Measurements from ENCODE around the gene ZNF337.
"Not testable (repeated sequence)": the region's sequence is repeated elsewhere in the genome, so short reads cannot be mapped to it uniquely, and the experiment has no call there.

ZNF337 gene

DNA sequence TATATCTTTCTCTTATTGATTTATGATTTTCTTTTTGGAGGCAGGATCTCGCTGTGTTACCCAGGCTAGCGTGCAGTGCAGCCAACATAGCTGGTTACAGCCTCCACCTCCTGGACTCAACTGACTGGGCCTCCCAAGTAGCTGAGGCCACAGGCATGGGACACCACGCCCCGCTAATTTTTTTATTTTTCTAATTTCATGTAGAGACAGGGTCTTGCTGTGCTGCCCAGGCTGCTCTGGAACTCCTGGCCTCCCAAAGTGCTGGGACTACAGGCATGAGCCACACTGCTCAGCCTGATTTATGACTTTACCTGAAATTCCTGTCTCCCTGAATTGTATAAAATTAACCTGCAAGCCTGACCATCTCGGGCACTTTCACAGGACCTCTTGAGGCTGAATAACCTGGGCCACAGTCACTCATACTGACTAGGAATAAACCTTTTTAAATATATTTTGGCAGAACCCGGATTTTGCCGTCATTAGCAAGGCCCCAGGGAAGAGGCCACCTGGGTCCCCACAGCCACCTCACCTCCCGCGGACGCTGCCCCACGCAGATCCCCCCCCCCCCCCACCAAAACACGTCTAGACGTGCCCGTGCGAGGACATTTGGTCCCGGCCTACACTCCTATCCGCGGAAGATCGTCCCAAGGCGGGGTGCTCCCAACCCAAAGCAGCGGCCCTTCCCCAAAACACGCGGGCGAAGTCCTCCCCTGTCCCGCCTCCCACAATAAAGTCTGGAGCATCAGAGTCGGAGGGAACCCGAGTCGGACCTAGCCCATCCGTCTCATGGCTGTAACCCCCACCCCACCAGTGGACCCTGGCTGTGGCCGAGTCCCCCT lies 902 bp downstream of the ZNF337 start:
- DNase-seq (ENCODE audit: low read depth in 1 of 2, low spot score in 1 of 2): no peak

DNA sequence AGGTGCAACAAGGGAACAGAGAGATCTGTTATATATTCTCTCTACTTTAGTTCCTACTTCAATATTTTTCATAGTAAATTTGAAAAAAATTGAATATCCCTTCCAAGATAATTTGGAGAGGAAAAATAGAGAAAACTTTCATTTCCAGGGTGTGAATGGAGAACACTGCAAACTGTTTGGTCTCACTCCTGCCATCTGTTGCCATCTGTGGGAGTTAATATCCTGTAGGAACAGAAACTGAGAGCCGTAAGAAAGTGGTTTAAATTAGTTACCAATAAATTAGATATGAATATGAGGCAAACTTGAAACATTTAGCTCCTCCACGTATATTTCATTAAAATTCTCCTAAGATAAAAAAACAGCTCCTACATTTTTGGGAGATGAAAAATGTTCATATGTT lies 4.2 kb downstream of the ZNF337 start:
- no peak for DNase-seq (ENCODE audit: low read depth in 1 of 2, low spot score in 1 of 2)

DNA sequence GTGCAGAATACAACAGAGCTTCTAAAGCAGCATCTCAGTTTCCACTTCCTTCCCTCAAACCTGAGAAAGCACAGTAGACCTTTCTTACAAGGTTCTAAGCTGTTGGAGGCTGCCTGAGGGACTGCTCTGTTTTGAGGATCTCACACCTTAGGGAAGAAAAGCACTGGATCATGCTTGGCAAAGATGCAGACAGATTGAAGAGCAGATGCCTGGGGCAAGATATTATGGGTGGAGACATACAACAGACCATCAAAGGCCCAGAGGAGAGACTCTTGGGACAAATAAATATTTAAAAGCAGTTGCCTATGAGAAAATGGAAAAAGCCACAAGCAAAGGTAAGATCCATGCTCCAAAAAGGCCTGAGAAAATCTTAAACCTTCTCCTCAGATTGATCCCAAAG lies 6.2 kb downstream of the ZNF337 start:
- DNase-seq (ENCODE audit: low read depth in 1 of 2, low spot score in 1 of 2): no peak

DNA sequence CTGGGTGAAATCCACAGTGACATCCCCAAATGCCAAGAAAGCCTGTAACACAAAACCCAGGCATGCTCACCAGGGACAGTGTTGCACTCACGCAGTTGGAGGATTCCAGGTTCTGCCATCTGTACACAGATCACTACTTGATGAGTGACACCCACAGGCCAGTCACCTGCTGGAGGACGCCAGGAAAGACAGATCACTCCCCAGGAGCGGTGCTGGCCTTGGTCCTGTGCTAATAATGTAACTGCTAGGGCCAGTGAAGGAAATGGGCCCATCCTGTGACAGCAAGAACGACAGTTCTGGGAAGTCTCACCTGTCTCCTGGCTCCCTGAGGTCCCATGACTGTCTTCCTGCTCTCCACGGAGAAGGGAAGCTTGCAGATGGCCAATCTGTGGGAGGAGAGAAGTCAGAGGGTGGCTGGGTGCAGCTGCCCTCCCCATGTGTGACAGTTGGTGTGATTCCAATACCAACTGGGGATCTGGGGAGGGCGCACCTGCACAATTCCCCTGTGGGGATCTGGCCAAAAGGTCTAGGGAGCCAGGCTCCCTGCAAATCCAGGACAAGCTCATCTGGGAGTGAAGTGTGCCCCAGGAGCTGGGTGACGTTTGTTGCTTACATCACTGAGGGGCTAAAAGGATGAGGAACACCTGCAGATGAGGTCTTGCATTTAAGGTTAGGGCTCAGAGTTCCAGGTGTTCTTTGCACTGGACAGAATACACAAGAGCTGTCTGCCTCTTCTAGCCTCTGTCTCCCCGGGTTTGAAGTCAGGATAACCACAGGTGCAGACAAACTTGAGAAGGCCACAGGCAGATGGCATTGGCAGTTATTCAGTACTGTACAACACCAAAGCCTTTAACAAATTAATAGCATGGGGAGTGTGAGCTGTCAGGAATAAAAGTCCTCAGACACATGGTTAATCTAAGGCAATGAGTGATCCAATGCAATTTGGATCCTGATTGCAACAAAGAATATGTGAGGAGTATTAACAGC lies 10.3 kb downstream of the ZNF337 start:
- no peak for DNase-seq (ENCODE audit: low read depth in 1 of 2, low spot score in 1 of 2)

DNA sequence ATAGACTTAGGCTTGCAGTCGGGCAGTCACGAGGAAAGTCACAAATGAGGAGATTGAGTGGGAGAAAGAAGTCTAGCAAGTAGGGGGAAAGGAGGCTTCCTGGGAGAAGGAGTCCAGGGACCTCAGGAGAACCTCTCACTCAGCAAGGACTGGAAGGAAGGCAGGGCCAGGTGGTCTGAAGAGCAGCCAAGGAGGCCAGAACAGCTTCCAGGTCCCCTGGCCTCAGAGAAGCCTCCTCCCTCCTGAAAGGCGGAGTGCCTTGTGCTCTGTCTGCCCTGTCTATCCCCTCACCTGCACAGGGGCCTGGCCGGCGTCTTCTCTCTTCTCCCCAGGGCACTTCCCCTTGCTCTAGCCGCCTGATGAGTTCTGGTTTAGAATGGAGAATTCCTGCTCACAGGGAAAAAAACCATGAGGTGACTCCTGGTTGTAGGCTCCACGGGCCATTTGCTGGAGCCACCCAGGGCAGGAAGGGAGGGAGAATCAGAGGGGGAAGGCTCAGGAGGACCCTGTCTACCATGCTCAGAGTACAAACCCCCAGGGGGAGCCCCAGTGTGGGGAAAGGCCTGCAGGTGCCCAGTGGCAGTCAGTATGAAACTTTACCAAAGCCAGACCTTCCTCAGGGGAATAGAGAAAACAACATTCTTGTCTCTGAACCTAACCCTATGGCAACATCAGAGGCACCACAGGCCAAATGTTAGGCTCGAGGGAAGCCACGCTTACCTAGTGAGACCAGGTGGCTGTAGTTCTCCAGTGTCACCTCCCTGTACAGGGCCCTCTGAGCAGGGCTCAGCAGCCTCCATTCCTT lies 11.2 kb downstream of the ZNF337 start:
- DNase-seq (ENCODE audit: low read depth in 1 of 2, low spot score in 1 of 2): no peak

DNA sequence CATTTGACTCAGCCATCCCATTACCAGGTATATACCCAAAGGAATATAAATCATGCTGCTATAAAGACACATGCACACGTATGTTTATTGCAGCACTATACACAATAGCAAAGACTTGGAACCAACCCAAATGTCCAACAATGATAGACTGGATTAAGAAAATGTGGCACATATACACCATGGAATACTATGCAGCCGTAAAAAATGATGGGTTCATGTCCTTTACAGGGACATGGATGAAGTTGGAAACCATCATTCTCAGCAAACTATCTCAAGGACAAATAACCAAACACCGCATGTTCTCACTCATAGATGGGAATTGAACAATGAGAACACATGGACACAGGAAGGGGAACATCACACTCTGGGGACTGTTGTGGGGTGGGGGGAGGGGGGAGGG lies 12.8 kb downstream of the ZNF337 start:
- DNase-seq (ENCODE audit: low read depth in 1 of 2, low spot score in 1 of 2): not testable (repeated sequence)

DNA sequence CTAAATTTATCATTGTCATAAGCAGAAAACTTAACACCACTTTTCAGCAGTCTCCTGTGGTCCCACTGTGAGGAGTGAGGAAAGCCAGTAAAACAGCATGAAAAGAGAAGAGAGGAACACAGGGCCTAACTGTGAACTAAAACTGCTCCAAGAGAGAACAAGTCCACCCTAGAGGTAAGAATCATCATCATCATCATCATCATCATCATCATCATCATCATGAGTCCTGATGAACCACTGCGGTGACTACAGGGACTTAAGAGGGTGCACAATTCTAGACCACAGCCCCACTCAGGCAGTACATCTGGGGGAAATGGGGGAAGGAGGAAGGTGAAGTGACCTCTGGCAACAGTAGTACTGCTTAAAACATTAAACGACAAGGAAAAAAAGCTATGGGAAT lies 13.6 kb downstream of the ZNF337 start:
- no peak for DNase-seq (ENCODE audit: low read depth in 1 of 2, low spot score in 1 of 2)

DNA sequence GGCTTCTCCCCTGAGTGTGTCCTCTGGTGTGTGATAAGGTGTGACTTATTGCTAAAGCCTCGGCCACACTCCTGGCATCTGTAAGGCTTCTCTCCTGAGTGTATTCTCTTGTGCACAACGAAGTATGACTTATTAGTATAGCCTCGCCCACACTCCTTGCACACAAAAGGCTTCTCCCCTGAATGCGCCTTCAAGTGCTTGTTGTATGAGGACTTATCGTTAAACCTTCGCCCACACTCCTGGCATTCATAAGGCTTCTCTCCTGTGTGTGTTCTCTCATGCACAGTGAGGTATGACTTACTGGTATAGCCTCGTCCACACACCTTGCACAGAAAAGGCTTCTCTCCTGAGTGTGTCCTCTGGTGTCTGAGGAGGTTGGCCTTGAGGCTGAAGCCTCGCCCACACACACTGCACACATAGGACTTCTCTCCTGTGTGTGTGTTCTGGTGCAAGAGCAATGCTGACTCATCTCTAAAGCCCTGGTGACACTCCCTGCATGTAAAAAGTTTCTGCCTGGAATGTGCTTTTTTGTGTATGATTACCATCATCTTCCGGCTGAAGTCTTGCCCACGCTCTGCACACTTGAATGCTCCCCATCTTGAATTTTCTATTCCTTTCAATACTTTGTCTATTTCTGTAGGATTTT lies 20.4 kb downstream of the ZNF337 start:
- DNase-seq (ENCODE audit: low read depth in 1 of 2, low spot score in 1 of 2): no peak

DNA sequence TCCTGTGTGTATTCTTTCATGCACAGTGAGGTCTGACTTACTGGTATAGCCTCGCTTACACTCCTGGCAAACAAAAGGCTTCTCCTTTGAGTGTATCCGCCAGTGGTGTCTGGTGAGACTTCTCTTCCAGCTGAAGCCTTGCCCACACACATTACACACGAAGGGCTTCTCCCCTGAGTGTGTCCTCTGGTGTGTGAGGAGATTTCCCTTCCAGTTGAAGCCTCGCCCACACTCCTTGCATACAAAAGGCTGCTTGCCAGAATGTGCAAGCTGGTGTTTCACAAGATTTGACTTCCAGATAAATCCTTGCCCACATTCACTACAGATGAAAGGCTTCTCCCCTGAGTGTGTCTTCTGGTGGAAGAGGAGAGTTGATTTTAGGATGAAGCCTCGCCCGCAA lies 21.5 kb downstream of the ZNF337 start:
- DNase-seq (ENCODE audit: low read depth in 1 of 2, low spot score in 1 of 2): no peak

DNA sequence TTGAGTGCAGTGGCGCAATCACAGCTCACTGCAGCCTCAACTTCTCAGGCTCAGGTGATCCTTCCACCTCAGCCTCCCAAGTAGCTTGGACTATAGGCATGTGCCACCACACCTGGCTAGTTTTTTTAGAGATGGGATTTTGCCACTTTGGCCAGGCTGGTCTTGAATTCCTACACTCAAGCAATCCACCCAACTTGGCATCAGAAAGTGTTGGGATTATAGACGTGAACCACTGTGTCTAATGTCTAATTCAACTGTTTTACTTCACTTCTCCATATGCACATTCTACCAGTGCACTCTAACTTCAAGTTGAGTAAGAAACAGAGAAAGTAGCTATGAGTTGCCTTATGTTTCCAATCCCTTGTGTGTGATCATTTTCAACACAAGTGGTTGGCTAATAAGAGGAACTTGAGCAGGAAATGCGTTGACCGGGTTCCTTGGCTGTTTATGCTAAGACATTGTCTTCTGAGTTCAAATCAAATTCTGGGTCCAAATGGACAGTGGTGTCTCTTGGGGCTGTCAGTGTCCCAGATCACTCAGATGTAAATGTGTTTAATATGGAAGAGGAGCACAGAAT lies 23.9 kb downstream of the ZNF337 start:
- DNase-seq (ENCODE audit: low read depth in 1 of 2, low spot score in 1 of 2): no peak

DNA sequence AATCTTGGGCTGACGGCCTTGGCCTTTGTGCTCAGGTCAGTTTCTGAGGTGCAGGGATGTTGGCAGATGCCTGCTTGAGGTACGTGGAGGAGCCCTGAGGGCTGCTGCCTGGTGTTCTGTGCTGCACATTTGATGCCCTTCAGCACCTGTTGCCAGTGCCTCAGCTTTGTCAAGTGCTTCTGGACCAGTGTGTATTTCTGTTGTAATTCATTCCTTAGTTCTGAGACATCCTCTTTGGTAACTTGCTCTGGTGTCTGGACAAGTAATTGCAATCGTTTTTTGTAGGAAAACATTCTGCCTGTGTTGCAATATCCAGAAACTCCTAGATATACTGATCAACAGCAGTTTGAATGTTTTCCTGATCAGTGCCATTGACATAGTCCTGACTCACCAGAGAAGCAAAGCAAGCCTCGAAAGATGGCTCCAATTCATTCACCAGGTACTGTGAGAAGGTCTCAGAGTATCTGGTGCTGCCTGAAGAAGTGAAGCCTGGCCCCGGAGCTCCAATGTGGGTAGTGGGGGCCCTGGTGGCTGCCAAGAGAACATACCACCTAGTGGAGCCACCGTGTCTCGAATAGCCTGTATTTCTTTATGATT lies 26.7 kb downstream of the ZNF337 start:
- DNase-seq (ENCODE audit: low read depth in 1 of 2, low spot score in 1 of 2): no peak

DNA sequence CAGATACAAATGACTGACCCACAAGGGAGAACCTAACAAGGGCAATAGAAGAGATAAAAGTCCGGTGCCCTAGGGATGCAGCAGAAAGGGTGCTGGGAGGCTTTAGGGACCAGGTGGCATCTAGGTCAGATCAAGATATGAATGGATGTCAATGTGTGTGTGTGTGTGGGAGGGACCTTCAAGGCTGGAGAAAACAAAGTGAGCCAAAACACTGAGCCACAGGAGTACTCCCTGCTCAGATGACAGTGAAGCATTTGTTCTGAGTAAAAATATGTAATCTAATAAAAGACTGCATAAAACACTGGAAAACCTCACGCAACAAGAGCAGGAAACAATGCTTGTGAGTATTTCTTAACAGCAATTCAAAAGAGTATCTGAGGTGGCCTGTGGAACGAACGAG lies 28.2 kb downstream of the ZNF337 start:
- no peak for DNase-seq (ENCODE audit: low read depth in 1 of 2, low spot score in 1 of 2)

DNA sequence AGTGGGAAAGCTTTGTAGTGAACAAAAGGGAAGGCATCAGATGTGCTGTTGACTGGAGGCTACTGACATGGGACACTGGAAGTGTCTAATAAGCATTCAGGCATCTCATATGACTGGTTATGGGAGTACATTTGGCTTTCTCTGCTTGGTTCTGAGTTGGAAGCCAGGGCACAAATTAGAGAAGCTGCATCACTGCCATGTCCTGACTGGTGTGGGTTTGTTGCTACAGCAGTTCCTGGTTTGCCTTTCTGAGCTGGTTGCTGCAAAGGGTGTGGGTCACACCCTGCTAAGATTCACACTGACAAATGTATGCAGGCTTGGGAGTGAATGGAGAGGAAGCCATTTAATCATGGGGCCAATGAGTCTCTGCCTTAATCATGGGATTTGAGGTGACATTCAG lies 36.7 kb downstream of the ZNF337 start:
- no peak for DNase-seq (ENCODE audit: low read depth in 1 of 2, low spot score in 1 of 2)

DNA sequence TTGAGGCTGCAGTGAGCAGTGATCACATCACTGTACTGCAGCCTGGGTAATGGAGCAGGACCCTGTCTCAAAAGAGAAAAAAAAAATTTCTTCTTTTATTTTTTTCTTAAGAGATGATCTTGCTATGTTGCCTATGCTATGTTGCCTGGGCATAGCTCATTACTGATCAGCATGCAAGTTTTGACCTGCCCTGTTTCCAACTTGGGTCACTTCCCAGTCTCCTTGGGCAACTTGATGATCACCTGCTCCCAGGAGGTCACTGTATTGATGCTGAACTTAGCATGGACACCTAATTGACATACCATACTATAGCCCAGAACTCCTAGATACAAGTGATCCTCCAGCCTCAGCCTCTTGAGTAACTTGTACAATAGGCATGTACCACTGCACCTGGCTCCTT lies 42.2 kb downstream of the ZNF337 start:
- no peak for DNase-seq (ENCODE audit: low read depth in 1 of 2, low spot score in 1 of 2)

DNA sequence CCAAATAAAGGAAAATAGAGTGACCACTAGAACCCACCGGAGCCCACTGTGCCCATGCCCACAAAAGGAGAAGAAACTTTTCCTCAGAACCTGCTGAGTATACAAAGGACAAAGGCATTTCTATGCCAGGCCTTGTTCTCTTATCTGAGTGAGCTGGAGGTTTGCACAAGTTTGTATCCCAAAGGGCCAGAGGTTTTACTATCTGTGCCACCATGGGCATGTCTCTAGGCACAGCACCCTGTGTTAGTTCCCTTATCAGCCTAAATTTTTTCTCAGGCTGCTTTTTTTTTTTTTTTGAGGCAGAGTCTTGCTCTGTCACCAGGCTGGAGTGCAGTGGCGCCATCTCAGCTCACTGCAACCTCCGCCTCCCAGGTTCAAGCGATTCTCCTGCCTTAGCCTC lies 43.8 kb downstream of the ZNF337 start:
- DNase-seq (ENCODE audit: low read depth in 1 of 2, low spot score in 1 of 2): not testable (repeated sequence)

DNA sequence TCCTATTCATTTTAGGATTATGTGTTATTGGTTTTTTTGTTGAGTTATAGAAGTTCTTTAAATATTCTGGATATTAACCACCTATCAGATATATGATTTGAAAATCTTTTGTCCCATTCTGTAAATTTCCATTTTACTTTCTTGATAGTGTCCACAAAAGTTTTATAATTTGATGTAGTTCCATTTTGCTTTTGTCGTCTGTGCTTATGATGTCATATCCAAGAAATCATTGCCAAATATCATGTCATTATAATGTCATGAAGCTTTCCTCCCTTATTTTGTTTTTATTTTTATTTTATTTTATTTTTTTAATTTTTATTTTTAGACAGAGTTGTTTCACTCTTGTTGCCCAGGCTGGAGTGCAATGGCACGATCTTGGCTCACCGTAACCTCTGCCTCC lies 51.8 kb downstream of the ZNF337 start:
- DNase-seq (ENCODE audit: low read depth in 1 of 2, low spot score in 1 of 2): no peak

DNA sequence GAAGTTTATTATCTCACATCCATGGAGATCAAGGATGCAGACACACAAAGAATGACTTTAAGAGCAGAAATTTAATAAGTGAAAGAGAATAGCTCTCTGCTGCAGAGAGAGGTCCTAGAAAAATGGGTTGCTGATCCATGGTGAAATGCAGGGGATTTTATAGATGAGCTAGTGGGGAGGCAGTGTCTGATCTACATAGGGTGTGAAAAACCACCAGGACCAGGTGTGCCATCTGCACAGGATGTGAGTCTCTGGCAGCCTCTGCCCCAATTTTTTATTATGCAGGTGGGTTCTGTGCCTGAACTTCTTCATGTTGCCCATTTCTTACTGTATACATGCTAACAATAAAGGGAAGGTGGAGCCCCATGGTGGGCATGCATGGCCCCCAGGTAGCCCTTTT lies 52.9 kb downstream of the ZNF337 start:
- DNase-seq (ENCODE audit: low read depth in 1 of 2, low spot score in 1 of 2): no peak

DNA sequence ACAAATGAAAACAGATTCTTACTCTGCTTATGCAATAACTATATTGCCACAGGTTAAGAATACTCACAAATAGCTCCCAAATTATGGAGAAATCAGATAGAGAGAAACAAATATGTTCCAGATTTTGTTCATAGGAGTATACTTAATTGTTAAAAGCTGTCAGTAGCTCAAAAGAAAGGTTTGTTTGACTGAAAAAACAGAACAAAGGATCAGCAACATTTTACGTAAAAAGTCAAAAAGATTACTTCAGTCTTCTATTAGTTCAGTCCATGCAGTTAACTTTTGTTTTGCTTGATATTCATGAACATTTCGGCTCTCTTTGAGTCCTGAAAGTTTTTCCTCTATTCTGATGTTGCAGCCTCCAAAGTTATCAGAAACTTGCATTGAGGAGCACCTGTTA lies 59.4 kb downstream of the ZNF337 start:
- DNase-seq (ENCODE audit: low read depth in 1 of 2, low spot score in 1 of 2): no peak

DNA sequence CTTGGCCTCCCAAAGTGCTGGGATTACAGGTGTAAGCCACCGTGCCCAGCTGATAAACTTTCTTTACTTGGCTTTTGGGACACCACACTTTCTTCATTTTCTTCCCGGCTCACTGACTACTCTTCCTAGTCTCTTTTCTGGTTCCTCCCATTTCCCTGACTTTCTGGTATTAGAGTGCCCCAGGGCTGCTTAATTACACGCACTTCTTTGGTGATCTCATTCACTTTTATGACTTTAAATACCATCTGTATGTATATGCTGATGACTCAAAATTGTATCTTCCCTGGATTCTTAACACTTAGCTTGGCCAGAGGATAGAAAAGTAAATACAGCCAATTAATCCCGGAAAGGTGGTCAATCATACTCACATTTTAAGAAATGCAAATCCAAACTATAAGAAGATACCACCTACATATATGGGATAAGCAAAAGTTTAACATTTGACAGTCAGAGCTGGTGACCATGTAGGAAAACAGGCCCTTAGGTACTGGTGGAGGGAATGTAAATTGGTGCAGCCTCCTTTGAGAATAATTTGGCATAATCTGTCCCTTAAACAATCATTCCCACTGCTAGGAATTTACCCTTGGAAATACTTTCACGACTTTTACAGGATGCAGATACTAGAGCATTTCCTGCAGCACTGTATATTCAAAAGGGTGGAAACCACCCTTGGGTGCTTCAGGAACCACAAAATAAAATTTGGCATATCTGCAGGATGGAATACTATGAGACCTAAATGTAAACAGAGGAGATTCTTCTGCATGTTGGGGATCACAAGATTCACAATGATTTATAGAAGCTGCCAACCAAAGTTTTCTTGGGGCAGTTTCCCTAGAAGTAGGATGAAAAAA lies 63.5 kb downstream of the ZNF337 start:
- no peak for DNase-seq (ENCODE audit: low read depth in 1 of 2, low spot score in 1 of 2)
